Measurements from ENCODE around the gene DDX49.

DDX49 gene, protein sequence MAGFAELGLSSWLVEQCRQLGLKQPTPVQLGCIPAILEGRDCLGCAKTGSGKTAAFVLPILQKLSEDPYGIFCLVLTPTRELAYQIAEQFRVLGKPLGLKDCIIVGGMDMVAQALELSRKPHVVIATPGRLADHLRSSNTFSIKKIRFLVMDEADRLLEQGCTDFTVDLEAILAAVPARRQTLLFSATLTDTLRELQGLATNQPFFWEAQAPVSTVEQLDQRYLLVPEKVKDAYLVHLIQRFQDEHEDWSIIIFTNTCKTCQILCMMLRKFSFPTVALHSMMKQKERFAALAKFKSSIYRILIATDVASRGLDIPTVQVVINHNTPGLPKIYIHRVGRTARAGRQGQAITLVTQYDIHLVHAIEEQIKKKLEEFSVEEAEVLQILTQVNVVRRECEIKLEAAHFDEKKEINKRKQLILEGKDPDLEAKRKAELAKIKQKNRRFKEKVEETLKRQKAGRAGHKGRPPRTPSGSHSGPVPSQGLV

DNA sequence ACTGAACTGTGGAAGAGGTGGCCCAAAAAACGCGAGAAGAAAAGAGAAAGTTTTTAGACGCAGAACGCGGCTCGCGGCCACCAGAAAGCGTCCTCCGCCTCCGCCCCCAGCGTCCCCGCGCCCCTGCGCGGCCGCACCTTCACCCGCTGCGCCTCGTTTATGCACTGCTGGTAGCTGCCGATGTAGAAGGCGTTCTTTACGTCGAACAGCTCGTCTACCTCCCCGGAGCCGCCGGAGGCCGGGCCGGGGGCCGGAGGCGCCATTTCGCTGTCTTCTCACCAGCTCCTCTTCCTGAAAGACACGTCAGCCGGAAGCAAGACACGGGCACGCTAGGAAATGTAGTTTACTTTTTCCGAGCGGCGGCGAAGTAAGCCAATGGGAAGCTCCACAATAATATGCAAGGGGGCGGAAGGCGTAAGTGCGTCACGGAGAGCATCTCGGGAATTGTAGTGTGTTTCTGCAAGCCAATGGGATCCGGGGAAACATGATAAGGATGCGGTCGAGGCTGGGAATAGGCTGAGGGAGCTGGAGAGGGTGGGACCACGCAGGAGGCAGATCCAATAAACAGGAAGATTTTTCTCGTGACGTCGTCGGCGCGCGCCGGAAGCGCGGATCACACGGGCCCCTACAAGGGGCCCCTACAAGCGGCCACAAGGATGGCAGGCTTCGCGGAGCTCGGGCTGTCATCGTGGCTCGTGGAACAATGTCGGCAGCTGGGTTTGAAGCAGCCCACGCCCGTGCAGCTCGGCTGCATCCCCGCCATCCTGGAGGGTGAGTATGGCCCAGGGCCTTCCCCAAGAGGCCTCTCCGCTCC, at the start of gene DDX49, which contains the start of gene COPE:
Gene DDX49 (plus strand): TSS at position 630 of the 814 bp plus-strand sequence. CDS start 27 bp downstream, at position 657.
Gene COPE (minus strand): TSS at position 302 of the 814 bp plus-strand sequence. CDS start 39 bp downstream, at position 263.
- DNase-seq (ENCODE audit: low spot score), result peak; percentile 99

DNA sequence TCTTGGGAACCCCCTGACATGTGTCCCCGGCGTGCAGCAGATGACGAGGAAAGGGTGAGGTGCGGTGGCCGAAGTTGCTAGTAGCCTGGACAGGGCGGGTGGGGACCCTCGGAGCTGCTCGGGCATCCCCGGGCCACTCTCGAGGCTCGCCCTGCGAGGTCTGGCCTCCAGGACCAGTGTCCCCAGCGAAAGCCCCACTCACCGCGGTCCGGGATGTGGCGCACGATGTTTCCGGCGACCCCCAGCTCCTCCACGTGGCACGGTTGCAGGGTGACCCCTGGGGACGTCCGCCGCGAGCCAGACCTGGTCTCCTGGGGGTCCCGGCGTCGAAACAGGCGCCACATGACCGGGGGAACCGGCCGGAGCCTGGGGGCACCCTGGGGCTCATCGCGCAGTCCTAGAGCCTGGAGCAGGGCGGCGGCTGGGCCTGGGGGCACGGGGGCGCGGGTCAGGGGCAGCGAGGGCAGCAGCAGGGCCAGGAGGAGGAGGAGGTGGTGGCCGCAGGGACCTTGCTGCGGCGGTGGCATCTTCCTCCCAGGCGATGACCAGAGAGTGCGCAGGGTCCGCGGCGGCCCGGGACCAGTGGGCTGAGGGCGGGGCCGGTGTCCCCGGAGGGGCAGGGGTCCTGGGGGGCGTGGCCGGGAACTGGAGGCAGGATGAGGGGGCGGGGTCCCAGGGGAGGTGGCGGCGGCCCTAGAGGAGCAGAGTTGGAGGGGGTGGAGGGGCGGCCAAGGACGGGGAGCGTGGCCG, 49.6 kb upstream of the DDX49 start:
- no peak for DNase-seq (ENCODE audit: low spot score)

DNA sequence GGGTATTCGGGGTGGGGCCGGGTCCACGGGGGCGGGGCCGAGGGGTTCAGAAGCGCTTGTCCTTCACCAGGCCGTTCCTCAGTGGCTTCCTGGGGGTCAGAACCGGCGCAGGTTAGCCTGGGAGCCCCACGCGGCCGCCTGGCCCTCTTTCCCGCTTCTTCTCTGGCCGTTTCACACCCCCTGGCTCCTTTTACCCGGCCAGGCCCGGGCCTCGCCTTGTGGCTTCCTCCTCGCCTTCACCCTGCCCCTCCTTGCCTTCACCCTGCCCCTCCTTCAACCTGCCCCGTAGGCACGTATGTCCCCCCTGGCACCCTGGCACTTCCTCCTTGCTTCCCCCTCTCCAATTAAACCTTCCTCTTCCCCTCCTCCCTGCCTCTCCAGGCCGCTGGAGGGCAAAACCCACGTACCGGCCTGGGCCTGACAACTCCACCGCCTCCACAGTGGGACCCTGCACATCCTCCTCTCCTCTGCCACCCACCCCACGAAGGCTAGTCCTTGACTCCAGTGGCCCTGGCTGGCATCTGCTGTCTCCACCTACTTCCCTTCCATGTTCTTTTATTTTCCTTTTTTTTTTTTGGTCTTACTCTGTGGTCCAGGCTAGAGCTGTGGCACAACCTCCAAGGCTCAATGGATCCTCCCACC, 48.9 kb upstream of the DDX49 start:
- DNase-seq (ENCODE audit: low spot score), result no peak

DNA sequence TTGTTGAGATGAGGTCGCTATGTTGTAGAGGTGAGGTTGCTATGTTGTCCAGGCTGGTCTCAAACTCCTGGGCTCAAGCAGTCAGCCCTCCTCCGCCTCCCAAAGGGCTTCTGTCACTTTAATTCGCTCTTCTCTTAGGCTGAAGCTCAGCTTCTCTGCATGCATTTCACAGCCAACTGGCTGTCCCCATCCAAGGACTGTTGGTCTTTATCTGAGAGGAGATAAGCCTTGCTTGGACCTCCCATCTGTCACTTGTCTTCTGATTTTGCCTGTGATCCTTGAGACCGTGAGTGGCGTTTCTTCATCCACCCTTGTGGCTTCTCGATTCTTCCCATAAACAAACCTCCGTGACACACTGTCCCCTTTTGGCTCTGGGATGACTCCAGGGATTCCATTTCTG, 48.0 kb upstream of the DDX49 start:
- no peak for DNase-seq (ENCODE audit: low spot score)

DNA sequence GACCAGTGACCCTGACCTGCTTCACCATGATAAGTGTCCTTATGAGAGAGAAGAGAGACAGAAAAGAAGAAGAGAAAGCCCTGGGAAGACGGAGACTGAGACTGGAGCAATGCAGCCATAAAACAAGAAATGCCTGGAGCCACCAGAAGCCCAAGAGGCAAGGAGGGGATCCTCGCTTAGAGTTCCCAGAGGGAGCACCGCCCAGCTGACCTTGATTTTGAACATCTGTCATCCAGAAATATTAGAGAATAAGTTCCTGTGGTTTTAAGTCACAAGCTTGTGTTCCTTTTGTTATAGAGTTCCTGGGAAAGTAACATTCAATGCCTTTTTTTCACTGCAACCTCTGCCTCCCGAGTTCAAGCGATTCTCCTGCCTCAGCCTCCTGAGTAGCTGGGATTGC, 43.8 kb upstream of the DDX49 start:
- no peak for DNase-seq (ENCODE audit: low spot score)

DNA sequence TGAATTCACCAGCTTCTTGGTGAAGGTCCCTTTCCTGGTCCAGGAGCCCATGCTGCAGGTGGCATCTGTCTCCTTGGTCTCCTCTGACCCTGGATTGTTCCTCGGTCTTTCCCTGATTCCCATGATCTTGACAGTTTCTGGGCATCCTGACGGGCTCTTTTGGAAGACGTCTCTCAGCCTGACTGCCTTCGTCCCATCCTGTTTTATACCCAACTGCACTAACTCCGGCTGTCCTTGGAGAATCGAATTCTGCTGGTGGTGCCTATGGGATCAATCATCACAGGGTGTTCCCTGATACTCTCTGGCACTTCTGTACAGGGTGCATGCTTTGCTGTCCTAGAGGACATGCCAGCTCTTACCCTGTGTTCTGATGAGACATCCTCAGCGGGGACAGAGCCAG, 42.6 kb upstream of the DDX49 start:
- DNase-seq (ENCODE audit: low spot score), result no peak

DNA sequence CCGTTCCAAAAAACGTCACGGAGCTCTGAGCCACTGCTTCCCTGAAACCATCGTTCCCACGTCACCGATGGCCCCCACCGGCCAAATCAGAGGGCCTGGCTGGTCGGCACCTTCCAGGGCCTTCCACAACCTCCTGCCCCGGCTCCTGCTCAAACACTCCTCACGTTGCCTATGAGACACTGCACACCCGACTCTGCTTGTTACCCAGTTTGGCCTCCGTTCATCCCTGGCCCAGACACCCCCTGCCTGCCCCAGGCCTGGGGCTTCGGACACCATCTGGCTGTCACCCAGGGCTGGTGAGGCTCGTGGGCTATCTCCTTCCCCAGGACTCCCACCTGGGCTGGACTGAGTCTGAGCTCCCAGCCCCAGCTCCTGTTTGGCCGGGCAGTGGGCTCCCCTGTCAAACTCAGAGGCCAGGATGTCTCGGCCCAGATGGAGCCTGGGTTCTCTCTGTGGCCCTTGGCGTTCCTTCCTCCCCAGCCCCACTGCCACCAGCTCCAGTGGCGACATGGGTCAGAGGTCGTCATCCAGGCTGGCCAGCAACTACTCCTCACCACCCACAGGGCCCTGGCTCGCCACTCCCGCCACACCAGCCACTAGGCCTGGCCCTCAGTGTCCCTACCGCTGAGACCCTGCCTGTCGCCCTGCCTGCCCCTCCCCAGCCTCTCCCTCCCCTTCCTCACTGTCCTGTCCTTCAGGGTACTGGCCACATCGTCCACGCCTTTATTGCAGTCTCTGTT, 41.3 kb upstream of the DDX49 start:
- DNase-seq (ENCODE audit: low spot score), result no peak

DNA sequence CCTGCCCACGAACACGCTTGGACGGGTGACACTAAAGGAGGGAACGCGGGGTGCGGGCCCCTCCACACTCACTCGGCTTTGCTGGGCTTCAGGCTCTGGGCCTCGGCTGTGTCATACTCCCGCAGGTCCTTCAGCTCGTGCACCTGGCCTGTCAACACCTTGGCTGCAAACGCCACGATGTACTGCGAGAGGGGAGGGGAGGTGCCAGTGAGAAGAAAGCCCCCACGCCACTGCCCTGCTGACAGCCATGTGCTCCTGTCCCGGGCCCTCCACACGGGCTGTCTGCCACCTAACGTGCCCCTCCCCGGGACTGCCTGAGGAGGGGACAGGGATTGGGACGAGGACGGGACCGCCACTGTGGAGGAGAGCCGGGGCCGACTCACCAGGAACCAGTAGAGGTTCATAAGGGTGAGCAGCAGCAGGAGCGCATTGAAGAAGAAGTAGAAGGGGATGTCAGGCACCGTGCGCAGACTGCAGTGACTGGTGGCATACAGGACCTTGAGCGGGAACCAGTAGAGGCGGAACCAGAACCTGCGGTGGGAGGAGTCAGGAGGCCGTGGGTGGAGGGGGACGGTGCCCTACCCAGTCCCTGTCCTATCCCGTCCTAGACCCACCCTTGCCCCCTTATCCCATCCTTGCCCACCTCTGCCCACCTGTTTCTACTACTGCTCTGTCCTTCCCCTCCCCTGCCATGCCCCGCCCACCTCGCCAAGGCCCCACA, 40.5 kb upstream of the DDX49 start:
- DNase-seq (ENCODE audit: low spot score), result no peak

DNA sequence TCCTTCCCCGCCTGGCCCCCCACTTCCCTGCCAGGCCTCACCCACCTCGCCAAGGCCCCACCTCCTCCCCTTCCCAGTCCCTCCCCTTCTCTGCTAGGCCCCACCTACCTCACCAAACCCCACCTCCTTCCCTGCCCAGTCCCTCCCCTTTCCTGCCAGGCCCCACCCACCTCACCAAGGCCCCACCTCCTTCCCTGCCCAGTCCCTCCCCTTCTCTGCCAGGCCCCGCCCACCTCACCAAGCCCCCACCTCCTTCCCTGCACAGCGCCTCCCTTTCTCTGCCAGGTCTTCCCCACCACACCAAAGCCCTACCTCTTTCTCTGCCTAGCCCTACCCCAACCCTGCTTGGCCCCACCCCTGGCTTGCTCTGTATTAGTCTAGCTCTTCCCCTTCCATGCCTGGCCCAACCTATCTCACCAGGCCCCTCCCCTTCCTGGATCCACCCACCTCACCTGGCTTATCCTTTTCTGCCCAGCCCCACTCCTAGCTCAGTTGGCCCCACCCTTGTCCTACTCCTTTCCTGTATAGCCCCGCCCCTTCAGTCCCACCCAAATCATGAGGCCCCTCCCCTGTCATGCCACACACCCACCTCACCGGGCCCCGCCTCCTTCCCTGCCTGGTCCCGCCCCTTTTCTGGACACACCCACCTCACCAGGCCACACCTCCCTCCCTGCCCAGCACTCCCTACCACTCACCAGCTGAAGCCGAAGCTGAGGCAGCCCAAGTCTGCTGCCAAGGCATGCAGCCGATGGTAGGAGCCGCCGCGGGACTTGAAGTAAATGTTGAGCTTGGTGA, 39.7 kb upstream of the DDX49 start:
- DNase-seq (ENCODE audit: low spot score), result no peak

DNA sequence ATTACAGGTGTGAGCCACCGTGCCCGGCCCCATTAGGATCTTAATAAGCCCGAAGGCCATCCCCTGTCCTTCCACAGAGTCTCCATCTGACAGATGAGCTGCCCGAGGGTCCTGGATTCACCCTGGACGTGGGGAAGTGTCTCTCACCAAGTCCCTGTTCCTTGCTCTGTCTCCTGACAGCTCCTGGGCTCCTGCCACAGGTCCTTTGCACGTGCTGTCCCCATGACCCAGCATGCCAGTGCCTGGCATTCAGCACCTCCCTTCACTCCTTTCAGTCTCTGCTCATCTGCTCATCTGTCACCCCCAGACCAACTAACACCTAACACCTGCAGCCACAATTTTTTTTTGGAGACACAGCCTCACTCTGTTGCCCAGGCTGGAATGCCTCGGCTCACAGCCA, 38.0 kb upstream of the DDX49 start:
- no peak for DNase-seq (ENCODE audit: low spot score)

DNA sequence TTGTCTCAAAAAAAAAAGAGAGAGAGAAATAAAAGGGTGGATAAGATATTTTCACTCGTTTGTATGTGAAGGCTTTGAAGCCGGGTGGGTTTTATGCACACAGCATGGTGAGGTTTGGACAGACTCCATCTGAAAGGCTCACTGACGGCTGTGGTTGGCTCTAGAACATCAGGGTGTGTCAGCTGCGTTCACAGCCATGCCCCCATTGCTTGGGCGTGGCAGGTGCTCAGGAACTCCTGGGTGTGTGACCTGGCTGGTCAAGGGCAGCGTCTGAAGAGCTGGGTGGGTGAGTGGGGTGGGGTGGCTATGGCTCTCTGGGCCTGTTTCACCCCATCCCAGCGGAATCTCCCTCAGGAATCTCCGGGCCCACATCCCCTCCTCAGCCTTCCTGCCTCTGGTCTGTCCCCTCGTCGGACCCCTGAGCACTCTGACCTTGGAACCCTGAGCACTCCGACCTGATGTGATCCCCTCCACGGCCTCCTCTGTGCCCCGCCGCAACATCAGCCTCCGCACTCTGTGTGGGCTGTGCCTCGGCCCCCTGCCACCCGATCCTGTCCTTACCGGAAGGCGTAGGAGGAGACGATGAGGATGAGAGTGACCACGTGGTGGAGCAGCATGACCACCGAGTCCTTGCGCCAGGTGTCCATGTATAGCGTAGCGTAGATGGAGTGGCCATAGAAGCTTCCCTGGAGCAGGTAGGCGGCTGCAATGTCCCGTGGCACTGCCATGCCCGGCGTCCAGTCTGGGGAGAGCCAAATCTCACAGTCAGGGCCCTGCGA, 35.8 kb upstream of the DDX49 start:
- no peak for DNase-seq (ENCODE audit: low spot score)

DNA sequence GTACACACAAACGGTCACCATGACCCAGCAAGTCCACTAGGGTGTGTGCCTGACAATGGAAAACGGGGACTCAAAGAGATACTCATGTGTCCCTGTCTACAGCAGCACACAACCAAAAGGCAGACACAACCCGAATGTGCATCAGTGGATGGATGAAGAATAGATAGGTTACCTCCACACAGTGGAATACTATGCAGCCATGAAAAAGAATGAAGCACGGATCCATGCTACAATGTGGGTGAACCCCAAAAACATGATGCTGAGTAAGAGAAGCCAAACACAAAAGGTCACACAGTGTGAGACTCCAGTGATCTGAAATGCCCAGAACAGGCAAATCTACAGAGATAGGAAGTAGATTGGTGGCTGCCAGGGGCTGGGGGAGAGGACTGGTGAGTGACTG, 32.5 kb upstream of the DDX49 start:
- DNase-seq (ENCODE audit: low spot score), result no peak

DNA sequence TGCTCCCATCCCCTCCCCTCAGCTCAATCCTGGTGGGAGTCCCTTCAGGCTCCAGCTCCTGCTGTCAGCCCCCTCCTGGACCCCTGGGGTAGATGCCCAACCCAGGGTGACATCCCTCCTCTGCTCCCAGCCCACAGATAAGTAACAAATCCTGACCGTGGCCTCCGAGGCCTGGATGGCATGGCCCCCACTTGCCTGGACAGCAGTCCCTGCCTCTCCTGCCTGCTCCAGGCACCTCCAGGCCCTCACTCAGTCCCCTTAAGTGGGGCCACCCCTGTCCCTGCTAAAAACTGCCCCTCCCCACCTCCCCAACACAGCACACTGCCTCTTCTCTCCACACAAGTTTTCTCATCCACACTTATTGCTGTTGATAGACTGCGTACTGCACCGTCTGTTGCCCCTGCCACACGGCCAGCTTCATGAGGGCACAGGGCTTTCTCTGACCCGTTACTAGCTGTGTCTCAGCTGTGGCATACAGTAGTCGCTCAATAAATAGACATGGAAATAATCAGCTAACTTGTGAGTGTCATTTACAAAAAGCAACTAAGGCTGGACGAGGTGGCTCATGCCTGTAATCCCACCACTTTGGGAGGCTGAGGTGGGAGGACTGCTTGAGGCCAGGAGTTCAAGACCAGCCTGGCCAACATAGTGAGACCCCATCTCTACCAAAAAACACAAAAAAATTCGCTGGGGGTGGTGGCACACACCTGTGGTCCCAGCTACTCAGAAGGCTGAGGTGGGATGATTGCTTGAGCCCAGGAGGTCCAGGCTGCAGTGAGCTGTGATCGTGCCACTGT, 29.4 kb upstream of the DDX49 start:
- DNase-seq (ENCODE audit: low spot score), result no peak

DNA sequence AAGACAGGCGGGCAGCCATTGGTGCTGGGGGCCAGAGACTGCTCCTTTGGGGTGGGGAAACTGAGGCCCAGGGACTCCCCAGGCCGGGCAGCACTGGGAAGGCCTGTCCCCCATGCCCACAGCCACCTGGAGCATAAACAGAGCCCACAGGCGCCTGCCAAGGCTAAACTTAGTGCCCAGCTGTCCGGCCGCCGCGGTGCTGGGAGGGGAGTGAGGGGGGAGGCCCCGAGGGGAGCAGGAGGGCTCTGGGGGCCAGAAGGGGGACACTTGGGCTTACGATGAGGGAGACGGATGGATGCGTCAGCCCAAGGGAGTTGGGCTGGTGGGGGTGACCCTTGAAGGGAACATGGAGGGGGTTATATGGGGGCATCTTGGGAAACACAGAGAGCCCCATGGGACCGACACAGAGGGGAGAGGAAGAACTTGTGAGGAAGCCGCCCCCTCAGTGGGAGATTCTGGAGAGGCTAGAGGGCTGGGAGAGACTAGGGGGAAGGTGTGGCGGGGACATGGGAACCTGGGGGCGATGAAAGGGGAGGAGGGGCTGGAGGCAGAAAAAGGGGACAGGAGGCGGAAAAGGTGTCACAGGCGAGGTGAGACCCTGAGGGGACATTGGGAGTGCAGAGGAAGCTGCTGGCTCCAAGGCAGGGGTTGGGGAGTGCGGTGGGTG, 25.8 kb upstream of the DDX49 start:
- no peak for DNase-seq (ENCODE audit: low spot score)

DNA sequence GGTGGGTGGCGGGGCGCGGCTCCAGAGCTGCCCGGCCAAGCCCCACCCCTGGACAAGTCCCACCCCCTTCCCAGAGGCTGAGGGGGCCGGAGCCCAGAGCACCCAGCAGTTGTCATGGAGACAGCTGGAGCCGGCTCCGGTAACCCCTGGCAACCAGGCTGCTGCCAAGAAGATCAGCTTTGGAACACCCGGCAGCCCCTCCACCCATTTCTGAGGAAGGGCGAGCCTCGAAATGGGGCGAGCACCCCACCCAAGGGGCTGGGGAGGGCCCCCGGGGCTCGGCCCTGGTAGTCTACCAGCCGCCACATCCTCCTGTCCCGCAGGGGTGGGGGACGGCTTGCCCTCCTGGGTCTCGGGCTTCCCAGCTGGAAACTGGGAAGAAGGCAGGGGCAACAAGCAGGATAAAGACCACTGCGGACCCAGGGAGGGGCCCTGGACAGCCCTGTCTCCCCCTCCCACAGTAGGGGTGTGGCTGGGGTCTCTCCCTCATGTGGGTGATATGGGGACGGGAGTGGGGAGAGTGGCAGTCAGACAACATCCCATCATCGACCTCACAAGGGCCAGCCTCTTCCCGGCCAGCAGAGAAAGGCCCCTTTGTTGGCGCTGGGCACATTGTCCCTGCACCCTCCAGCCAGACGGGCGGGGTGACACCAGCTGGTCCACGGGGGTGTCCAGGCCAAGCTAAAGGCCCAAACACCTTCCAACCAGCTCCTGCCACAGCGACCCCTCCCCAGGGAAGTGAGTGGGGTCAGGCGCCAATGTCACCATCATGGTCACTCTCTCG, 25.1 kb upstream of the DDX49 start:
- peak; percentile 83 for DNase-seq (ENCODE audit: low spot score)

DNA sequence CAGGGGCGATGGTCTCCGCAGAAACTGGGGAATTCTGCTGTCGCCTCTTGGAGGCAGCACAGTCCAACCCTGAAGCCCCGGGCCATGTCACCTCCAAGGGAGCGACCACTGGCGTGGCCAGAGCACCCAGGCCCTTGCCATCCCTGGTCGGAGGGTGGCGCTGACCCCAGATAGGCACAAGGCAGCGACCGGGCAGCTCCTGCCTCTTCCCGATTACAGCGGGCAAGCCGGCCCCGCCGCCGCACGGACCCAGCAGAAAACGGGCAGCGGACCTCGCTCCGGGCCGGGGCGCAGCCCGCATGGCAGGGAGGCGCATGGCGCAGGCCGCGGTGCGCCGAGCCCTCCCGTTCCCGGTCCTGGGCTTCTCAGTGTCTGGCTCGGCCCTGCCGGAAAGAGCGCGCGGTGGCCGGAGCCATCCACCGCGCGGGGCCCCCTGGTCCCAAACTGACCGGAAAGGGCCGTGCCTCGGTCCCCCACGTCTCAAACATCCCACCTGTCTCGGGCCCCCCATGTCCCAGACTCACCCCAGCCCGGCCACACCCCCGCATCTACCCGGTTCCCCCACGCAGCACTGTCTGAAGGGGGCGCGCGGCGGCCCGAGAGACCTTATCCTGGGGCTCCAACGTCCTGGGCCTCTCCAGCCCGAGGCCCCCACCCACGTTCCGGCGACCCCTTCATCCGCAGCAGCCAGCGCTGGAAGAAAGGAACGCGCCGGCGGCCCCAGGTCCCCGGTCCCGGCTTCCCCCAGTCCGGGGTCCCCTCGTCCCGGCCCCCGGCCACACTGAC, 24.3 kb upstream of the DDX49 start:
- DNase-seq (ENCODE audit: low spot score), result peak; percentile 79
